Fibroblast of peridontal ligament (primary cell): Measurements from ENCODE around the gene GABPB2.

Experiments
- DNase-seq: peaks from one replicate; pipeline ENCODE4 v3.0.0-alpha.2; 2010; ENCODE audit errors: extremely low read depth

Gene GABPB2

DNA sequence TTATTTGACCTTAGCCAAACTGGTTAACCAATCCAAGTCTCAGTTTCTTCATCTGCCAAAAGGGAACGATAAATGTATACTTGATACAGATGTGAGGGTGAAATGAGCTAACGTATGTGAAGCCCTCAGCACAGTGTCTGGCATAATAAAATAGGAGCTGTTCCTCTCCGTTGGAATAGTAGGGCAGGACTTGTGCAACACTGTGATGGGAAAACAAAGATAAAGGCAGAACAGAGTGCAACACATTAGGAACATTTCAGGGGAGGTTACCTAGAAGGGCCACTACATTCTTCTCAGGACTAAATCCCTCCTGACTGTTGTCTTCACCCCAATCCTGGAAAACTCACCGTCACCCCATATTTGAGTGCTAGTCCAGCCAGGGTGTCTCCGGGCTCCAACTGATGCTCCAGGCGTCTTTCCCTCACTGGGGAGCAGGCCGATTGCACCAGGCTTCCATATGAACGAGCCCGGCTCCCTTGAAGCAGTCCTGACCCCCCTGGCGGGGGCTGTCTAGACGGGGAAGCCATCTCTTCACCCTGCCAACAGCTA lies 94.2 kb downstream of the GABPB2 start:
- peak; percentile 29 for DNase-seq

DNA sequence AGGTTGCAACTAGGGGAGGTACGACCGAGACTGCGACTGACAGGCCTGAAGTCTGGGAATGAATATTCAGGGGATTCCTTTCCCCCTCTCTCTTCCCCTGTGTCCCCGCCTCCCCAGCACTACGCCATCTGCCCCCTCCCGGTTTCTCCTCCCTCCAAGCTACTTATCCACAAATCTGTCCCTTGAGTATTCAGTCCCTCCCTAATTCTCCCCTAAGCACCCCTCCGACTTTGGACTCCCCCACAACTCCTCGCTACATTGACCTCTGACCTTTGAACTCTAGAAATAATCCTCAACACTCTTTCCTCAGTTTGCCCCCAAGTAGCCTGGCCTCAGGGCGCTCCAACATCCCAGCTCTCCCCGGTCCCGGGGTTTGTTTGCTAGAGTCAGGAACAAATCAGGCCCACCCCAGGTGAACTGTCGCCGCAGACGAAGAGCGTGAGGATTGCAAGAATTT lies 94.7 kb downstream of the GABPB2 start:
- DNase-seq: peak; percentile 63

DNA sequence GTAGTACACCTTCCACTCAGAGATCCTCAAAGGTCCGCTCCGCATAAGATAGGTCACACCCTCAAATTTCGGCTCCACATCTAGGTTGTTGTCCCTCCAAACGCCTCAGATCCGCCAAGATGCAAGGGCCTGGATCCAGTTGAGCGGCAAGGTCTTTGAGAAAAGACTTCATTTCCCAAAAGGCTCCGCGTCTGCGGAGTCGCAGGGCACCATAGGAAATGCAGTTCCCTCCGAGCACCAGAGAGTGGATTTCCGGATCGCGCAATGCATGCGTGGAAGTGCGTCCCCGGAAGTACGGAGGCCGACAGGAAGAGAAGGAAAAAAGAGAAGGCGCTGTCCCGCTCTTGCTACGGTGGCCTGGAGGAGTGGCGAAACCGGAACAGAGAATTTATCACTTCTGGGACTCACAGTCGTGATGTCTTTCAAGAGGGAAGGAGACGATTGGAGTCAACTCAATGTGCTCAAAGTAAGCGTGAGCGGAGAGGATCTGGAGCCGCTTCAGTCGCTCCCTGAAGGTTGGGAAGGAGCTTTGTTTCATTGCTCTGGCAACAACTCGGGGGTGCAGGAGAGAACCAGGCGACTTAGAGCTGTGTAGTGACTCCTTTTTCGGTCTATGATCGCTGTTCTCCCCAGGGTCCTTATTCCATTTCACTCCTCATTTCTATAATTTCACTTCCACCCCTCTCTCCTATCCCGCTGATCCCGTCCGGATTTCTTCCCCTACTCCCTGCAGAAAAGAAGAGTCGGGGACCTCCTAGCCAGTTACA lies 95.4 kb downstream of the GABPB2 start, which contains the start of the genes LYSMD1 and SCNM1:
TSS of gene LYSMD1 (minus strand) at position 165 of the 767 bp plus-strand sequence. CDS start 644 bp downstream, outside the sequence.
TSS of gene SCNM1 (plus strand) at position 407 of the 767 bp plus-strand sequence. CDS start at position 416, 9 bp downstream.
- peak; percentile 99 for DNase-seq

DNA sequence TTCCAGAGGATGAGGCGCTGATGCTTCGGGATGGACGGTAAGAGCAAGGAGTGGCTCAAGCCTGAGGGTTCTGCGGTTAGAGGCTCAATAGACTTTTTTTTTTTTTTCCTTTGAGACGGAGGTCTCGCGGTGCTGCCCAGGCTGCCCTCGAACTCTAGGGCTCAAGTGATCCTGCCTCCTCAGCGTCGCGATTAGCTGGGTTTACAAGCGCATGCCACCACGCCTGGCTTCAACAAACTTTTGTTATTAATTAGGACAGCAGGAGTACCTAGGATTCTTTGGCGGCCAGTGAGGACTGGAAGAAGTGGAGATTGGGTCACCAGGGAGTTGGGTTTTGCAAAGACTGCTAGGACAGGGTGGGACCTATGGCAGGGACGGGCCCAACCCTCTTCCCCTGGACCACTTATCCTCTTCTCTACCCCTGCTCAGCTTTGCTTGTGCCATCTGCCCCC lies 96.0 kb downstream of the GABPB2 start:
- DNase-seq: peak; percentile 71

DNA sequence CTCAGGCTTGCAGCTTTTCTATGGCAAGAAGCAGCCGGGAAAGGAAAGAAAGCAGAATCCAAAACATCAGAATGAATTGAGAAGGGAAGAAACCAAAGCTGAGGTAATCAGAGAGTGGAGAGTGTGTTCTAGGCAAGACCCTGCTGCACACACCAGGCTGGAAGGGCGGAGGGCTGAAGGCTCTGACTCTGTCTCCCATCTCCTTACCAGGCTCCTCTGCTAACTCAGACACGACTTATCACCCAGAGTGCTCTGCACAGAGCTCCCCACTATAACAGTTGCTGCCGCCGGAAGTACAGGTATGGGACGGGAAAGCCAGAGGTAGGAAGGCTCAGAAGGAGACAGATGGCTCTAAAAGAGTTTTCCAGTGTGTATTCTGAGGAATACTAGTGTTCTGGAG lies 96.6 kb downstream of the GABPB2 start:
- no peak for DNase-seq

DNA sequence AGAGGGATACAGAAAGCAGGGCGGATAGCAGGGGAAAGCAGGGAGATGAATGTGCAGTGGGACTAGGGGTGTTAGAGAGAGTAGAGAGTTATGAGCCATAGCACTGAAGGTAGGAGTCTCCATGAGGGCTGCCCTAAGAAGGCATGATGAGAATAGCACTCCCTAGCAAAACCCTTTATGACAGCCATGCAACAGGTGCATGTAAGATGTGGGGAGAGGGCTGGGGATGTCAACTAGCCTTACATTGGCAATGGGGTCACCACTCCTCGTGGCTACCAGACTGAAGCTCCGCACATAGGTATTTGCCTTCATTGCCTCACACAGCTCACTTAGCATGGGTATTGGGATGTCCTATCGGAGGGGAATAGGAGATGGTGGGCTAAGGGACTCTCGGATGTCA lies 100.6 kb downstream of the GABPB2 start:
- DNase-seq: no peak
